HG02938 (cell line): ENCODE data around the gene FAM163A.
A peak's percentile ranks its signal among the peaks of the same experiment; 100 is the strongest.
"Not testable (repeated sequence)": the region's sequence is repeated elsewhere in the genome, so short reads cannot be mapped to it uniquely, and the experiment has no call there.

ENCODE experiments used
- ATAC-seq: cut with Tn5 transposase; IDR thresholded peaks from one replicate; pipeline ENCODE4 v1.9.1; 2021; ENCODE audit warnings: mild to moderate bottlenecking, moderate library complexity; ENCODE audit not compliant: unreplicated experiment

Gene FAM163A

DNA sequence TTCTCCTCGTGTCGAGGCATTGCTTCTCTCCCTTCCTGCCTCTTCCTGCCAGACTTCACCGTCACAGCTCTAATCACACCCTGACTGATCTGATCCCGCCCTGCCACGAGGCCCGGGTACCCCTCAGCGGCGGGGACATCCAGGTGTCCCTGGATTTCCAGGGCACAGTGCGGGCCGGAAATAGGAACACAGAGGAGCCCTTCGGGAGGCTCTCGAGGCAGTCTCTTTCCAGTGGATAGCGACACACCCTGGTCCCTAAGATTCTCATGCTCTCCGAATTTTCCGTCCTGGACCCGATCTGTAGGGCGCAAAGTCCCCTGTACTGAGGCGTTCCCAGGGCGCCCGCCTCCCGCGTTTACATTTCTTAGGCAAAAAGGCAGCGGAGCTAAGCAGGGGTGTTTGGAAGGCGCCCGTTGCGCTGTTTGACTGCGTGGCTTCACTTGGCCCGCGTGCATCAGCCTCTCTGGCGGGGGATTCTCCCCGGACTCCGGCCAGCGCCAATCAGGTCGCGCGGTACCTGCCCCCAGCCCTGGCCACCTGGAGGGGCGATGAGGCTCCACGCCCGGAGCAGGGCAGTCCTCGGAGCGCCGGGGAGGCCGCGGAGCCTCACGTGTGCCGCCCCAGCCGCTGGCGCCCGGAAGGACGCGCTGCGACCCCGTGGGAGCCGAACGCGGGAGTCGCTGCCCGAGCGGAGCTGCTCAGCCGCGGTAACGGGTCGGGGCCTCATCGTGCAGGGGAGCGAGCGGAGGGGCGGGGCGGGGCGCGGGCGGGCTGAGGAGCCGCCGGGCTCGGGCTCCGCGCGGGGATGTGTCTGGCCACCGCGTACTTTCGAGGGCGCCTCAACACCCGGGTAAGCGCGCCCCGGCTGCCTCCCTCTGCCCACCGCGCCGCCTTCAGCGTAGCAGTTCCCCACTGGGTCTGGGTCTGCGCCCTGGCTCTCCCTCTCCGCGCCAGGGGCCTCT lies at the start of gene FAM163A:
TSS of gene FAM163A (plus strand) at position 575 of the 962 bp plus-strand sequence. CDS start 69,807 bp downstream, outside the sequence.
- no peak for ATAC-seq

DNA sequence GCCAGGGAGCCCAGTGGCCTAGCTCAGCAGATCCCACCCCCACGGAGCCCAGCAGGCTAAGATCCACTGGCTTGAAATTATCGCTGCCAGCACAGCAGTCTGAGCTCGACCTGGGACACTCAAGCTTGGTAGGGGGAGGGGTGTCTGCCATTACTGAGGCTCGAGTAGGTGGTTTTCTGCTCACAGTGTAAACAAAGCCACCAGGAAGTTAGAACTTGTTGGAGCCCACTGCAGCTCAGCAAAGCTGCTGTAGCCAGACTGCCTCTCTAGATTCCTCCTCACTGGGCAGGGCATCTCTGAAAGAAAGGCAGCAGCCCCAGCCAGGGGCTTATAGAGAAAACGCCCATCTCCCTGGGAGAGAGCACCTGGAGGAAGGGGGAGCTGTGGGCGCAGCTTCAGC lies 48.6 kb upstream of the FAM163A start:
- not testable (repeated sequence) for ATAC-seq

- ATAC-seq: no peak
Observed at GRCh38 chr1:179702946-179703539, 40.0 kb upstream of the FAM163A start.

- no peak for ATAC-seq
Observed at GRCh38 chr1:179706339-179706941, 36.7 kb upstream of the FAM163A start.

DNA sequence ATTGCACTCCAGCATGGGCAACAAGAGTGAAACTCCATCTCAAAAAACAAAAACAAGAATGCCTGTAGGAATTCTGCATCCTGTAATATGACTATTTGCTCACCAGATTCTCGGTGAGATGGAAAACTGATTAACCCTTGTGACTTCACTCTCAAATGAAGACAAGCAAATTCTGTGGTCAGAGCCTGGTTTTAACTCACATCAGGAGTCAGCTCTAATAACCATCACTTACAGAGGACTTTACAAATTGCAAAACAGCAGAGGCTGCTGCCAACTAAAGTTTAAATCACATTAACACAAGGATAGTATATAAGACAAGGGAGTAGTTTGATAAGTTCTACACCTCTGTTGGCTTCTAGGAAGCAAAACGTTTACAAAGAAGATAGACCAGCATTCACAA lies 35.7 kb upstream of the FAM163A start:
- ATAC-seq: no peak

DNA sequence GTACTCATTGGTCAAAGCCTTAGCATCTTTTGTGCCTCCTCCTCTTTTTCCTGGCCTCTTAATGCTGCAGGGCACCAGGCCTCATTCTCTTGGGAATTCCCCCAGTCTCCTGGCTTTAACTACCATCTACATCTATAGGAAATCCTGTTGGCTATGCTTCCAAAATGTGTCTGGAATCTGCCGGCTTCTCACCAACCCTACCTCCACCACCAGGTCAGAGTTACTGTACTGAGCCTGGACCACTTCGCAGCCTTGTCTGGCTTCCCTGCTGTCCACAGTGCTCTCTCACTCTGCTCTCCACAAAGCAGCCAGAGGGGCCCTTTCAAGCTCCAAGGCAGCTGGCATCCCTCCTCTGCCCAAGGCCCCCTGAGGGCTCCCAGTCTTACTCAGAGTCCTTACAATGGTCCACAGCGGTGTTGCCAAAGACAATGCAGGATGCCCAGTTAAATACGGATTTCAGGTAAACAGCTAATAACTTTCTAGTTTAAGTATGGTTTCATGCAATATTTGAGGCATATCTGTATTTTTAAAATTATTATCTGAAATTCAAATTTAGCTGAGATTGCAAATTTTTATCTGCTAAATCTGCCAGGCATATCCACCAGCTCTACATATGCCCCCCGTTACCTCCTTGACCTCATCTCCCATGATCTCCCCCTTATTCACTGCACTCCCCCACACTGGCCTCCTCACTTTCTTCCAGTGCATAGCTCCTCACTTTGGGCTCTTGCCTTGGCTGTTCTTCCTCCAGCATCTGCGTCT lies 34.5 kb upstream of the FAM163A start:
- ATAC-seq: no peak

- peak; percentile 62 for ATAC-seq
Observed at GRCh38 chr1:179709841-179710329, 33.2 kb upstream of the FAM163A start.

DNA sequence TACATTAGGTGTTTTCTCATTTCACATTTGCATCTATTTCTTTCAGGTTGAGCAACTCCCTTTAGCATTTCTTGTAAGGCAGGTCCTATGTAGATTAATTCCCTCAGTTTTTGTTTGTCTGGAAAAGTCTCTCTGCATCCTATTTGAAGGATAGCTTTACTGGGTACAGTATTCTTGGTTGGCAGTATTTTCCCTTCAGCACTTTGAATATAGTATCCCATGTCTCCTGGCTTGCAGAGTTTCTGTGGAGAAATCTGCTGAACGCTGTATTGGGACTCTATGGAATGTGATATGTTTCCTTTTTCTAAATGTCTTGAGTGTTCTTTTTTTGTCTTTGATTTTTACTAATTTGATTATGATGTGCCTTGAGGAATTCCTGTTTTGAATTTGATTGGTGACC lies 28.9 kb upstream of the FAM163A start:
- no peak for ATAC-seq

- no peak for ATAC-seq
Observed at GRCh38 chr1:179714623-179715022, 28.5 kb upstream of the FAM163A start.

DNA sequence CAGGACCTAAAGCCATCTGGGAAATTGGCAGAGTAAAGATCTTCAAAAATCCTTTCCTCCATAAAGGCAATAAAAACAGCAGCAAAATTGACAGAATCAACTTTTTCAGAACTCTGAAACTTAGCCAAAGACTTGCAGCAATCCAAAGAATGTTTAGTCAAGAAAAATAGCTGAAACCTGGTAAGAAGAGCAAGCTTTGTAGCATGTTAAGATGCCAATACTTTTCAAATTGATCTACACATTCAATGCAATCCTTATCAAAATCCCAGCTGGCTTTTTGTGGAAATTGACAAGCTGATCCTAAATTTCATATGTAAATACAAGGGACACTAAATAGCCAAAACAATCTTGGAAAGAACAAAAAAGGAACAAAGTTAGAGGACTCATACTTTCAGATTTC lies 23.8 kb upstream of the FAM163A start:
- ATAC-seq: no peak

DNA sequence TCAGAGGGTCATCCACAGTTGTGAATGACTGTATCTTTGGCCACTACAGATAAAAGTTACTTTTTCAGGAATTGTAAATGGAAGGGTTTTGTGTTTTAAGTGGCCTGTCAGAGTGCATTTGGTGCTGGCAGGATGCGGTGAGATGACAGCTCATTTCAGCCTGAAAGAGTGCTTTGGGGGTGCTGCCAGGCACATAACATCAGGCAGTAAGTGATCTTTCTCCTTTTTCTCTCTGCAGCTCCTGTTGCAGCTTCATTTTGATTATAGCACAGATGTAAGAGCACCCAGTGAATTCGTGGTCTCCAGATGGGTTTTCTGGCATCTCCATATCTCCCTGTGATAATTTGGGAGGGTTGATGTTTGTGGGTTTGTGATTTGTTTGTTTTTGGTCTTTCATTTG lies 14.8 kb upstream of the FAM163A start:
- ATAC-seq: no peak

DNA sequence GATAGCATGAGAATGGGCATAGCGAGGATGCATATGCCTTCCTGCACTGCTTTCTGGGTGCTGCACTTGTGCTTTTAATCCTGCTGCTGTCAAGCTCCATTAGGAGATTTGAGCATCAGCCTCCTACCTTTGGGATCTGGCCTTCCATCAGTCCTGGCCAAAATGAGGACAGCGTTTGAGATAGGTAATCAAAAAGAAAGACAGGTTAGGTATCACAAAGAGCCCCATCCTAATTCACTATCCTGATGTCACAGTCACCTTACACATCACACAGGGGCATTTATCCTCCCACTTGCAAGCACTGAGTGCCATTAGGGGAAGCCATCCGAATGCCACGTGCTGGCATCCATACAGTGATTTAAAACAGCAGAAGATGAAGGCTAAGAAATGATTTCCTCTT lies 13.2 kb upstream of the FAM163A start:
- ATAC-seq: no peak

DNA sequence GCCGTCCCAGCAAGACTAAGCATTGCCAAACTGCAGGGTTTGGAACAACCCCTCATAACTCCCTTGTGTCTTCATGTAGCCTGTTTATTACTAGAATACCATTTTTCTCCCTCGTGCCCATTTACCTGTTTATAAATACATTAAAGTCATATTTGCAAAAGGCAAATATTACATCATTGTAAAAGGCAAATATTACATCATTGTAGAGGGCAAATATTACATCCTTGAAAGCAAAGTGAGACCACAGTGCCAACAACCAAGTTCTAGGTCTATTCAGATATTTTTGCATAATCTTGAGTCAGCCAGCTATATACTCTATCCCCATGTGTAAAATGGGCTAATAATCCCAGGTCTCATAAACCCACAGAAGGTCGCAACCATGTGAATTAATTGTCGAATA lies 11.4 kb upstream of the FAM163A start:
- no peak for ATAC-seq

GRCh38 chr1:179742291-179742690 lies 800 bp upstream of the FAM163A start:
- ATAC-seq: no peak

DNA sequence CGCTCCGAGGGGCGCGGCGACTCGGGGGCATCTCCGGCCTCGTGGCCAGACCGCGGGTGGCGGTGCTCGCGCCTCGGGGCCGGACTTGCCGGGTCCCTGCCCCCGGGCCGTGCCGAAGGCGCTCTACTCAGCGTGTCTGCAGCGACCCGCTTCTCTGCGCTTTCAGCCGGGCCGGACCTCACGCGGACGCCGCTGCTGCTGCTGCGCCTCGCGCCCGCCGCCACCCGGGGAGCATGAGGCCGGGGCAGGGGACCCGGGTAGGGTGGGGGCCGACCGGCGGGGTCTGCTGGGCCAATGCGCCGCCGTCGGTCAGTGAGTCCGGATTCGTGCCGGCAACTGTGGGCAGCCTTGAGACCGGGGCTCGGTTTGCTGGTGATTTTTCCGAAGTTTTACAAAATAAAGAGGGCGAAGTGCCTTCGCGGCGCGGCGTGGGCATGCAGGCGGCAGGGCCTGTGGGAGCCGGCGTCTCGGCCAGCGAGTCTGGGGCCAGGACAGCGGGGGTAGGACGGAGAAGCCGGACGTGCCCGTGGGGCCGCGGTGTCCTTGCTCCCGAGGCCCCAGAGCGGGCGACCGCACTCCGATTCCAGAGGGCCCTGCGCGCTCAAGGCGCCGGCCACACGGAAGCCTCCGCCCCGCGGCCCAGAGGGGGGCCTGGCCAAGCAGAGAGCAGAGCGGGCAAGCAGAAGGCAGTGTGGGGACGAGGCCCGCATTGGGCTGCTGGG lies 749 bp downstream of the FAM163A start:
- no peak for ATAC-seq

DNA sequence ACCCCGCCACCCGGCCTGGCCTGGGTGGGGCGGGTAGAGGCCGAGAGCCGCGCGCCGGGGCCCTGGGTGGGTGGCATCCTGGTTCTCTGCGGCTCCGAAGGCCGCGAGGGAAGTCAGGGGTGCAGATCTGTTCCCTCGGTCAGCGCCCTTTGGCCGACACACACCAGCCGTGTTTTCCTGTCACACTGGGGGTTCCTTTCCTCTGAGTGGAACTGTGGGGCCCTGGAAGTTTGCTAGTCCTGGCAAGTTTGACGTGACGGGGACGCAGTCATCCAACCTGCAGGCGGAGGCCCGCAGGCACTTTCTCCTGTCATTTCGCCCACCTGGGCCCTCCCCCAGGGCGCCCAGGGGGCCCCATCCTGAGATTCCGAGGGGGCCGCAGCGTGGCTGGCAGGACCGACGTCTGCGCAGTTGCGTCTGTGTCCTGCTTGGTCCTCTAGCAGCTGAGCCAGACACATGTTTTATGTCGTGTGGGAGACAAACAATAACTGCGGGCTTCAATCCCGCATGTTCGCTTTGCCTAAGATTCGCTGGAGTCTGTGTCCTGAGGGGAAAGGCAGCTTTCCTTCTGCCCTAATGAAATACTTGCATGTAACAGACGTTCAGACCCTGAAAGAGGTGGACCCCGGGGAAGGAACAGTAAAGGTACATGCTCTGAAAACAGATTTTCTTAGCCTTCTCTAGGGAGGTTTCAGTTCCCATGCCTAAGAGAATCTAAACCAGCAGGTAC lies 1.5 kb downstream of the FAM163A start:
- no peak for ATAC-seq

DNA sequence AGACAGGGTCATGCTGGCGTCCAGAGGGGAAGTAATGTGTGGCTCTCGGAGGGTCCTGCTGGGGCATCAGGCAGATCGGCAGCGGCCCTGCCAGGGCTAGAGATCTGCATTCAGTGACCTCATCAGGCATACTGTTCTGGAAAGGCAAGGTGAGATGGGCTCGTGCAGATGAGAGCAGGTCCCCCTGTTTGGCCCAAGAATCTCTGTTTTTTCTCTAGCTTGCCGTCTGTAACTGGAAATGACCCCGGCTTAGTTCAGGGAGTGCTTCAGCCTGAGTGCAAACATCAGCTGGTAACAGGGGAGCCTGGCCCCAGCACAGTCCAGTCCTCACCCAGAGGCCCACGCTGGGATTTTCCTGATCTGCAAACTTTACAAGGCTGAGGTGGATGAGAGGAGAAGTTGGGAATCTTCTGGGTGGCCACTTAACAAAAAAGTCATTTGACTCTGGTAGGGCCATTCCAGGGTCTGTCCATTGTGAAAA lies 2.1 kb downstream of the FAM163A start:
- no peak for ATAC-seq

DNA sequence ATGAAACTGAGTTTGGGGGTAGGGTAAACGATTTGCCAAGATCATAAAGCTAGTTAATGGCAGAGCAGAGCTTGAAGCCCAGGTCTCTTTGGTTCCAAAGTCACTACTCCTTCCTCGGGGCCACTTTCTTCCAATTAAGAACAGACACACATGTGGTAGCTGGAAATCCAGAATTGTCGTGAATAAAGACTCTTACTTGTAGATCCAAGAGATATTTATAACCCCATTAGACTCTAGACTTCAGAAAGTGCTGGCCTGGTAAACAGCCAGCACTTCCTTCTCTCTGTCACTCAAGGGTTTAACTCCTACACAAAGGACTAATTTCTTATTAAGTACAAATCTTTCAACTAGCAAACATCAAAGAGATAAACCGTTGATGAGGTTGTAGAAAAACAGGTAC lies 2.7 kb downstream of the FAM163A start:
- ATAC-seq: no peak

GRCh38 chr1:179747611-179748010 lies 4.5 kb downstream of the FAM163A start:
- ATAC-seq: no peak
